NT2/D1 (cell line): Measurements from ENCODE around the gene CD81.

ENCODE experiments used
- DNase-seq: peaks from one replicate; pipeline ENCODE4 v3.0.0-alpha.2; 2011; ENCODE audit warnings: low read depth, low spot score
- H3K27me3 ChIP-seq: 2 replicates; pipeline ENCODE4 v1.6.0; 2011; ENCODE audit warnings: mild to moderate bottlenecking; ENCODE audit not compliant: insufficient read length, insufficient read depth
- H3K36me3 ChIP-seq: 2 replicates; pipeline ENCODE4 v1.6.1; 2011; ENCODE audit warnings: mild to moderate bottlenecking, low read length, mixed read lengths; ENCODE audit not compliant: insufficient read depth, insufficient read length
- H3K4me1 ChIP-seq: 2 replicates; pipeline ENCODE4 v1.5.1; 2011; ENCODE audit not compliant: insufficient read depth, insufficient read length
- H3K4me3 ChIP-seq: 2 replicates; pipeline ENCODE4 v1.5.1; 2011; ENCODE audit warnings: low read depth; ENCODE audit not compliant: insufficient read length
- H3K9ac ChIP-seq: 2 replicates; pipeline ENCODE4 v1.6.0; 2011; ENCODE audit warnings: low read depth; ENCODE audit not compliant: insufficient read length
- H3K9me3 ChIP-seq: 2 replicates; pipeline ENCODE4 v1.5.1; 2011; ENCODE audit warnings: mild to moderate bottlenecking, low read length; ENCODE audit not compliant: insufficient read depth
- SUZ12 ChIP-seq: IDR thresholded peaks from 2 replicates; pipeline ENCODE4 v1.6.1; 2011; ENCODE audit not compliant: insufficient read length, insufficient read depth; ENCODE audit errors: extremely low read depth
- YY1 ChIP-seq: IDR thresholded peaks from 2 replicates; pipeline ENCODE4 v1.6.1; 2011; ENCODE audit not compliant: insufficient read length, insufficient read depth
- ZNF274 ChIP-seq: IDR thresholded peaks from 2 replicates; pipeline ENCODE4 v1.6.1; 2011; ENCODE audit warnings: mild to moderate bottlenecking, low read depth, low read length

Gene CD81

DNA sequence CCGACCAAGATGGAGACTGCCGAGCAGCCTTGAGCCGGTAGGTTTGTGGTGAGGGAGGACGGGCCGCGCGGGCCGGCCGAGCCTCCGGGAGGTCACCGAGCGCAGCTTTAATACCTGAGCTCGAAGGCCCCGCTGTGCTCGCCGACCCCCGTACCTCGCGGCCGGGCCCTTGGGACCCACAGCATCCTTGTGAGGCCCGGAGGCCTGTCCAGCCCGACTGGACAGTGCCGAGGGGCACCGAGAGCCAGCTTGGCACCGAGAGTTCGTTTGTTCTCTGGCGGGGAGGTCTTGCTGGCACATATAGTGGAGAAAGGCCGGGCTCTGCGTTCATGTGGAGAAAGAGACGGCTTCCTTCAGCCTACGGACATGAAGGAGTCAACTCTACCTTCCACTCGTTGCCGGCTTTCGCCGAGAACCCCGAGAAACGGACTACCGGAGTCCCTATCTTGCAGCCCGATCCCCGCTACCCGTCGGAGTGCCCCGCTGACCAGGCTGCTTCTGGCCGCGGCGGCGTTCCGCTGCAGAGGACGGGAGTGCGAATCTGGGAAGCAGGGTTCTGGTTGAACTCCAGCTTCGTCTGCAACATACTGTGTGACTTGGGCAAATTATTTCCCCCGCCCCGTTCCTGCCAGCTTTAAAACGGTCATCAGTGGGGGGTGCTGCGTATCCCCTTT lies 23.8 kb downstream of the CD81 start:
- Histone ChIP-seq H3K4me1 (peaks cover 16% of the 10 kb centered on the region), H3K27me3 (no peaks in the 10 kb centered on the region), H3K36me3 (peaks cover 66% of the 10 kb centered on the region), H3K9me3 (no peaks in the 10 kb centered on the region), H3K9ac (peak overlapping the region; percentile 99), H3K4me3 (peak overlapping the region; percentile 100)
- no peak for DNase-seq
- TF ChIP-seq SUZ12 (no peak), YY1 (peak; percentile 63), ZNF274 (no peak)

DNA sequence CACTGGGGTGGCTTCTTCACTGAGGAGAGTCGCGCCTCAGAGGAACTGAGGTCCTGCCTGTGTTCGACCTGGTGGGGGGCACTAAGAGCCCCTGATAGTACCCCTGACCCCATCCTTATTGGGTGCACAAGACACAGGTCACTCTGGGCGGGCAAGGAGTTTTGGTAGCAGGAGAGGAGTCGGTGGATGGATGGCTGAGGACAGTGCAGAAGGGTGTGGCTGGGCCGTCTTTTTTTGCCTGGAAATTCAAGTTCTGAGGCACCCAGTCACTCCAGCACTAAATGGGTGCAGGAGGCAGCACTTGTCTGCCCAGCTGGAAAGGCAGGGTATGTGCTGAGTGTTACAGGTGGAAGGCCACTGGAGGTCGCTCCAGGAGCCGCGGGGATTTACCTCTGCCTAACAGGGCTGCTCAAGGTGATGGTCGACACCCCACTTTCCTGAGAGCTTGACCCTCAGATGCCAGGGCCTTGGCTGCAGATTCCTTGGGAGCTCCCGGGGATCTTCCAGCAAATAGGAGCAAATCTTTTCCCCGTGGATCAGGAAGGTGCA lies 24.4 kb downstream of the CD81 start:
- Histone ChIP-seq H3K9ac (peak overlapping the region; percentile 99), H3K27me3 (no peaks in the 10 kb centered on the region), H3K4me1 (peaks cover 17% of the 10 kb centered on the region), H3K36me3 (peaks cover 60% of the 10 kb centered on the region), H3K9me3 (no peaks in the 10 kb centered on the region), H3K4me3 (peak overlapping the region; percentile 100)
- no peak for TF ChIP-seq ZNF274
- TF ChIP-seq YY1, result no peak
- DNase-seq, result no peak

DNA sequence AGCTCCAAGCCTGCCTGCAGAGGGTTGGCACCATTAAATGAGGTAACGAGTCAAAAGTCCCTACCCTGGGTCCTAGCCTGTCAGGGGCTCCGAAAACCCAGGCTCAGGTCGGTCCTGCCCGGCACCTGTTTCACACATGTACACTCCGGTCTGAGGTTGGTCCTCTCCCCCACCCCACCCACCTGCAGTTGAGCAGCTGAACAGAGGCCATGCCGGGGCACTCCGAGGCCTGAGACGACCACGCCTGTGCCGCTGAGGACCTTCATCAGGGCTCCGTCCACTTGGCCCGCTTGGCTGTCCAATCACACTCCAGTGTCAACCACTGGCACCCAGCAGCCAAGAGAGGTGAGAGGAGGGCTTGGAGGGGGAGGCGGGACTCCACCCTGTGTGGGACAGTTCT lies 25.0 kb downstream of the CD81 start:
- Histone ChIP-seq H3K4me3 (no peak overlapping the region), H3K9ac (peak overlapping the region; percentile 99), H3K27me3 (no peaks in the 10 kb centered on the region), H3K36me3 (peaks cover 54% of the 10 kb centered on the region), H3K9me3 (no peaks in the 10 kb centered on the region), H3K4me1 (peaks cover 17% of the 10 kb centered on the region)
- no peak for DNase-seq
- TF ChIP-seq SUZ12, result no peak

DNA sequence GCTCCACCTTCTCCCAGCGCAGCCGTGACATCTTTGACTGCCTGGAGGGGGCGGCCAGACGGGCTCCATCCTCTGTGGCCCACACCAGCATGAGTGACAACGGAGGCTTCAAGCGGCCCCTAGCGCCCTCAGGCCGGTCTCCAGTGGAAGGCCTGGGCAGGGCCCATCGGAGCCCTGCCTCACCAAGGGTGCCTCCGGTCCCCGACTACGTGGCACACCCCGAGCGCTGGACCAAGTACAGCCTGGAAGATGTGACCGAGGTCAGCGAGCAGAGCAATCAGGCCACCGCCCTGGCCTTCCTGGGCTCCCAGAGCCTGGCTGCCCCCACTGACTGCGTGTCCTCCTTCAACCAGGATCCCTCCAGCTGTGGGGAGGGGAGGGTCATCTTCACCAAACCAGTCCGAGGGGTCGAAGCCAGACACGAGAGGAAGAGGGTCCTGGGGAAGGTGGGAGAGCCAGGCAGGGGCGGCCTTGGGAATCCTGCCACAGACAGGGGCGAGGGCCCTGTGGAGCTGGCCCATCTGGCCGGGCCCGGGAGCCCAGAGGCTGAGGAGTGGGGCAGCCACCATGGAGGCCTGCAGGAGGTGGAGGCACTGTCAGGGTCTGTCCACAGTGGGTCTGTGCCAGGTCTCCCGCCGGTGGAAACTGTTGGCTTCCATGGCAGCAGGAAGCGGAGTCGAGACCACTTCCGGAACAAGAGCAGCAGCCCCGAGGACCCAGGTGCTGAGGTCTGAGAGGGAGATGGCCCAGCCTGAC lies 26.0 kb downstream of the CD81 start:
- TF ChIP-seq ZNF274 (no peak), SUZ12 (no peak), YY1 (no peak)
- peaks cover 45% of the 10 kb centered on the region for H3K36me3 ChIP-seq
- no peaks in the 10 kb centered on the region for H3K27me3 ChIP-seq
- H3K9me3 ChIP-seq, result no peaks in the 10 kb centered on the region
- H3K4me1 ChIP-seq, result peaks cover 17% of the 10 kb centered on the region
- no peak overlapping the region for H3K4me3 ChIP-seq
- no peak for DNase-seq
- H3K9ac ChIP-seq, result no peak overlapping the region

DNA sequence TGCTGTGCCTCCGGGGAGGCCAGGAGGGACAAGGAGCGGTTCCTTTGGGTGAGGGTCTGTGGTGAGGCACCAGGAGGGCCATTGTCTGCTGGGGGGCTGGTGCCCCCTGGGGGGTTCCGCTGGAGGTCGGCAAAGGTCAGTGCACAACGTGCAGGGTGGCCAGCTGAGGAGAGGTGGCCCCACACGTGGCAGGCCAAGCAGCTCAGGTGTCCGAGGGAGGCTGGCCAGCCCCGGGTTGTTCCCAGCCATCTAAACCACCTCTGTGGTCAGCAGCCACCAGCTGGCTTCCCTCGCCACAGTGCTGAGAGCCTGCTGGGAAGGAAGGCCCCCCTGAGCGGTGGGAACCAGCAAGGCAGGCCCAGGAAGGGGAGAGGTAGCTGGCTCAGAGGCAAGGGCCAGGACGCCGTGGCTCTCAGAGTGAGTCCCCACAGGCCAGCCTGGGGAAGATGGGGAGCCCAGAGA lies 27.7 kb downstream of the CD81 start:
- no peaks in the 10 kb centered on the region for H3K9me3 ChIP-seq
- no peaks in the 10 kb centered on the region for H3K27me3 ChIP-seq
- peaks cover 35% of the 10 kb centered on the region for H3K36me3 ChIP-seq
- H3K9ac ChIP-seq, result no peak overlapping the region
- no peak for TF ChIP-seq SUZ12
- no peak for TF ChIP-seq ZNF274
- TF ChIP-seq YY1, result no peak
- H3K4me1 ChIP-seq, result peaks cover 14% of the 10 kb centered on the region
- no peak overlapping the region for H3K4me3 ChIP-seq
- DNase-seq, result no peak

DNA sequence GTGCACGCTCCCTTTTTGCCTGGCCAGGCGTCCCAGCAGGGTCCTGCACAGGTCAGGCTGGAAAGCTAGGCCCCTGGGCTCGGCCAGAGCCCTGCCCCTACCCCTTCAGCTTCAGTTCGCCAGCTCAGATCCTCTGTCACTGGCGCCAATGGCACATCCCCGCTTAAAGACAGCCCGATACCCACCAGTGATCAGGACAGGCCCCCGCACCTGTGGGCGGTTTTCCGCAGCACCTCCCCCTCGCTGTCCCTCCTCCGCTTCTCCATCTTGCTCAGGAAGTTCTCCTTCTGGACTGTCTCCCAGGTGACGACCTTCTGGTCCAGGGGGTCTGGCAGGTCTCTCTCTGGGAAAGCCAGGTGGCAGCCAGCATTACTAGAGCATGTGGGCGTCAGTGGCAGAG lies 29.3 kb downstream of the CD81 start:
- Histone ChIP-seq H3K36me3 (peaks cover 35% of the 10 kb centered on the region), H3K9me3 (no peaks in the 10 kb centered on the region), H3K4me1 (peaks cover 24% of the 10 kb centered on the region), H3K9ac (no peak overlapping the region), H3K27me3 (no peaks in the 10 kb centered on the region), H3K4me3 (no peak overlapping the region)
- no peak for DNase-seq
- TF ChIP-seq ZNF274, result no peak
- no peak for TF ChIP-seq SUZ12
- no peak for TF ChIP-seq YY1

DNA sequence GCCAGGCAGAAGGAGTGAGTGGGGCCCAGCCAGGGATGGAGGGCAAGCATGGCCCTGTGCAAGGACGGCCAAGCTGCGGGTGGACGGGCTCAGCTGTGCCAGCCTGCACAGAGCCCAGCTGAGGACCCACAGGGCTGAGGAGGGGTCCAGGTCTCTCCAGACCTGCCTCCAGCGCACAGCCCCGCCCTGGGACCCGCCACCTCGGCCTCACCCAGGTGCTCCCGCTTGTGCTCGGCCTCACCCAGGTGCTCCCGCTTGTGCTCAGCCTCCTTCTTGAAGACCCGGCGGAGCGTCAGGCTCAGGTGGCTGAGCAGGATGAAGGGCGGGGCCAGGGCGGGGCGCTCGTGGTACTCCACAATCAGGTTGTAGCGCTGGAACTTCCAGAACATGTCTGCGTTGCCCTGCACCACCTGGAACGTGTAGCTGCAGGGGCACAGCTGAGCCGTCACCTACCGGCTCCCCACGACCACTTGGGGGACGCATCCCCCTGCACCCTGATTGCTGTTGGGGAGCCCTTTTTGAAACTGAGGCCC lies 29.8 kb downstream of the CD81 start:
- H3K9ac ChIP-seq, result no peak overlapping the region
- TF ChIP-seq YY1 (no peak), SUZ12 (no peak), ZNF274 (no peak)
- H3K27me3 ChIP-seq, result no peaks in the 10 kb centered on the region
- peaks cover 33% of the 10 kb centered on the region for H3K36me3 ChIP-seq
- no peaks in the 10 kb centered on the region for H3K9me3 ChIP-seq
- no peak overlapping the region for H3K4me3 ChIP-seq
- H3K4me1 ChIP-seq, result peaks cover 22% of the 10 kb centered on the region
- no peak for DNase-seq
